NOMO-1 (cell line): ENCODE results near the gene ADGRL1.
"Not testable (repeated sequence)": the region's sequence is repeated elsewhere in the genome, so short reads cannot be mapped to it uniquely, and the experiment has no call there.

Experiments
- DNase-seq, 2 experiments: peaks; one replicate each; lab custom pipeline; 2025; ENCODE audit not compliant: unreplicated experiment in 2 of 2; lab: John Stamatoyannopoulos, UW

ADGRL1 gene

GRCh38 chr19:14205452-14206287 lies at the start of gene ADGRL1:
Gene ADGRL1, minus strand, starts transcription at chr19:14206169. Its CDS starts 22,567 bp downstream, at chr19:14183602.
- DNase-seq, result not testable (repeated sequence)

DNA sequence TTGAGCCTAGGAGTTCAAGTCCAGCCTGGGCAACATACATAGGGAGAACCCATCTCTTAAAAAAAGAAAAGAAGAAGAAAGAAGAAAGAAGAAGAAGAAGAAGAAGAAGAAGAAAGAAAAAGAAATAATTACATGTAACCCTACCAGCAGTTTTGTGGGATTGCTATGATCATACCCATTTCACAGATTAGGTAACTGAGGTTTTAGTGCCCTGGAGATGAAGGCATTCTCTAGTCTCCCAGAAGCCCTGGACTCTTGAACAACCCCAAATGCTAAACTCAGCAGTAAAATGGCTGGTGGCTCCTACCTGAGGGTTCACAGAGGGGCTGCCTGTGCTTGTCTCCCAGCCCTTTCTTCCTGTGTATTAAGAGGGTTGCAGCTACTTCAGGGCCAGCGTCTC lies 49.3 kb upstream of the ADGRL1 start:
- DNase-seq, result not testable (repeated sequence)

- DNase-seq, result not testable (repeated sequence)
Observed at GRCh38 chr19:14253822-14254599, 48.0 kb upstream of the ADGRL1 start.

- not testable (repeated sequence) for DNase-seq
Observed at GRCh38 chr19:14252136-14252535, 46.2 kb upstream of the ADGRL1 start.

GRCh38 chr19:14250870-14251269 lies 44.9 kb upstream of the ADGRL1 start:
- DNase-seq, result no peak

DNA sequence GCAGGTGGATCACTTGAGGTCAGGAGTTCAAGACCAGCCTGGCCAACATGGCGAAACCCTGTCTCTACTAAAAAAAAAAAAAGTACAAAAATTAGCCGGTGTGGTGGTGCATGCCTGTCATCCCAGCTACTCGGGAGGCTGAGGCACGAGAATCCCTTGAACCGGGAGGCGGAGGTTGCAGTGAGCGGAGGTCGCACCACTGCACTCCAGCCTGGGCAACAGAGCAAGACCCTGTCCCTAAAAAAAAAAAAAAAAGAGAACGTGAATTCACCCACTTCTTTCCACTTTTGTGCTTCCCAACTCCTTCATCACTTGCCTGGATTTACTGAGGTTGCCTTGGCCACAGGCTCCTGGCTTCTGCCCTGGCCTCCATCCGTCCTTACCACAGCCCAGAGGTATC lies 44.3 kb upstream of the ADGRL1 start:
- not testable (repeated sequence) for DNase-seq

DNA sequence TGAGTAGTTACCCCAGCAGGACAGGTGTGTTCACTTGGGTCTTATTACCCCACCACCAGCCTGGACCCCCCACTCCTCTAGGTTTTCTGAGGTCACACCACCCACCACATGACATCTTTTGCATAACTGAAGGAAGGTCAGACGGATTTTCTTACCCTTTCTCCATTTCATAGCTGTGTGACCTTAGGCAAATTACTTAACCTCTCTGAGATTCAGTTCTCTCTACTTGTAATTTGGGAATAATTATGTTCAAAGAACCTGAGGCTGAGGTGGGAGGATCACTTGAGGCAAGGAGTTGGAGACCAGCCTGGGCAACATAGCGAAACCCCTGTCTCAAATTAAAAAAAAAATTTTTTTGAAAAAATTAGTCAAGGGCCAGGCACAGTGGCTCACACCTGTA lies 43.9 kb upstream of the ADGRL1 start:
- DNase-seq, result not testable (repeated sequence)

DNA sequence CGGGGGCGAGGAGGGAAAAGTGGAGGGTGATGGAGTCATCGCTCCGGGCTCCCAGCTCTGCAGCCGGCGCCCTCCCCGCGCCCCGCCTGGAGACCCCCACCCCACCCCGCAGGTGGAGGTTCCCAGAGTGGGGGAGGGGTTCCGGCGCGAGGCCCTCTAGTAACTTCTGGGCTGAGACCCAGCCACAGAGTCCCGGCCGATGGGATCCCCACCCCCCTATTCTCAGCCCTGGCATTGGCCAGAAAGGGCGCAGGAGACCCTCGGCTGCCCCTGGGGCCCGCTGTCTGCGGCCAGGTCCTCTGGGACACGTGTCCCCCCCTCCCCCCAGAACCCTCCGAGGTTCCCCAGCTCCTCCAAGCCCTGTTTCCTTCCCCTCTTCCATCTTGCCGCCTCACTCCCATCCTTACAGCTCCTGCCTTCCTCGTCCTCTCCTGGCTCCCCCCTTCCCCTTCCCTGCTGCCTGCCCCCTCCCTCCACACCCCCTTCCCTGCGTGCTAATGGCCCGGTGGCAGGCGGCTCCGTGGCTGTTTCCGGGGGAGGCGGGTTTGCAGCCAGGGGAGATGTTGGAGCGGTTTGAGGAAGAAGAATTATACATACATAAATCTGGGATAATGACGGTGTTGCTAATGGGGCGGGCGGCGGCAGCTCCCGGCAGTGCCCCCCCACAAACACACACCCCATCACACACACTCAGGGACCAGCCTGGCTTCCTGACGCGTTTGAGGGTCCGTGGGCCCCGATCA lies 43.2 kb upstream of the ADGRL1 start:
- peak; percentile 33 to 43 for DNase-seq

- DNase-seq, result no peak
Observed at GRCh38 chr19:14248578-14249011, 42.6 kb upstream of the ADGRL1 start.

- not testable (repeated sequence) for DNase-seq
Observed at GRCh38 chr19:14247548-14248471, 41.8 kb upstream of the ADGRL1 start.

GRCh38 chr19:14247205-14247547 lies 41.2 kb upstream of the ADGRL1 start:
- not testable (repeated sequence) for DNase-seq

DNA sequence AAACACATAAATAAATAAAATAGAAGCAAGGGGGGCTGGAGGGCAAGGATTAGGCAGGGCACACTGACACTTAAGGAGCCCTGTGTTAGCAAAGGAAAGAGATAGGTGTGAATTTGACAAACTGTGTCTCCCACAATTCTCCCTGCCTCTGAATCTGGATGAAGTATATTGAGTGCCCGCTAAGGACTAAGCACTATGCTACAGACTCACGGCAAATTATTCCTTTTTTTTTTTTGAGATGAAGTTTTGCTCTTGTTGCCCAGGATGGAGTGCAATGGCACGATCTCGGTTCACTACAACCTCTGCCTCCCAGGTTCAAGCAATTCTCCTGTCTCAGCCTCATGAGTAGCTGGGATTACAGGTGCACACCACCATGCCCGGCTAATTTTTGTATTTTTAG lies 38.4 kb upstream of the ADGRL1 start:
- not testable (repeated sequence) for DNase-seq

- not testable (repeated sequence) for DNase-seq
Observed at GRCh38 chr19:14243718-14244117, 37.7 kb upstream of the ADGRL1 start.

GRCh38 chr19:14237014-14237941 lies 31.3 kb upstream of the ADGRL1 start:
- peak; percentile 15 to 30 for DNase-seq

DNA sequence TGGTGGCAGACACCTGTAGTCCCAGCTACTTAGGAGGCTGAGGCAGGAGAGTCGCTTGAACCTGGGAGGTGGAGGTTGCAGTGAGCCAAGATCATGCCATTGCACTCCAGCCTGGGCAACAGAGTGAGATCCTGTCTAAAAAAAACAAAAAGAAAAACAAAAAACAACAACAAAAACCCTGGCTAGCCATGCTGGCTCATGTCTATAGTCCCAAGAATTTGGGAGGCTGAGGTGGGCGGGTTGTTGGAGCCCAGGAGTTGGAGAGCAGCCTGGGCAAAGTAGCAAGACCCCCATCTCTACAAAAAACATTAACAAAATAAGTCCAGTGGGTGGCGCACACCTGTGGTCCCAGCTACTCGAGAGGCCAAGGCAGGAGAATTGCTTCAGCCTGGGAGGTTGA lies 27.0 kb upstream of the ADGRL1 start:
- DNase-seq, result not testable (repeated sequence)

DNA sequence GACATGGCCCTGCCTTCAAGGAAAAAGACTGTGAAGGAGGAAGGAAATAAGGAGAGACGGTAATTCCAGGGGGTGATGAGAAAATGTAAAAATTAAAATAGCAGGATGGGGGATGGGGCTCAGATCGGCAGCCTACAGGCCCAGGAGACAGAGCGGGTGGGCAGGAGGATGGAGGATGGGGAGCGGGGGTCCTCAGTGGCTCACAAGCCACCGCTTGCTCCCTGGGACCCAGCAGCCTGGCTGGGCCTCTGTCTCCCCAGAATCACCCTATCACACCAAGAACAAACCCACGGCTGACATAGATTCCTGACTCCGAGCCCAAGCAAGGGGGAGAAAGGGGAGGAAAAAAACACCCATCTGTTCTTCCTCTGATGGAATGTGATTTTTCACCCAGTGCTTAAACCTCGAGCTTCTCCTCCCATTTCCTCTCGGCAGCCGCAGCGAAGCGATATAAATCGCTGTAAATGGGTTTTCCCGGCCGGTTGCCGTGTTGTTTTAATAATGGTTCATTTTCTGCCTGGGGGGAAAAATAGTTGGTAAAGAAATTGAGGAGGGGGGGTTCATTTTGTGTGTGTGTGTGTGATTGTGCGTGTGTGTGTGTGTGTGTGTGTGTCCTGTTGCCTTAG lies 22.6 kb upstream of the ADGRL1 start:
- not testable (repeated sequence) for DNase-seq

GRCh38 chr19:14226498-14226897 lies 20.5 kb upstream of the ADGRL1 start:
- DNase-seq, result not testable (repeated sequence)

GRCh38 chr19:14222886-14223285 lies 16.9 kb upstream of the ADGRL1 start:
- DNase-seq, result no peak
